ENCODE results near the gene VSTM1. TPM values are rescaled to one million over a fixed set of nuclear protein-coding genes. Genes with fewer than 3 reads are reported as not detected.

Gene VSTM1
- total and polyA plus RNA-seq, 2 experiments from 2014 or later: not detected

DNA sequence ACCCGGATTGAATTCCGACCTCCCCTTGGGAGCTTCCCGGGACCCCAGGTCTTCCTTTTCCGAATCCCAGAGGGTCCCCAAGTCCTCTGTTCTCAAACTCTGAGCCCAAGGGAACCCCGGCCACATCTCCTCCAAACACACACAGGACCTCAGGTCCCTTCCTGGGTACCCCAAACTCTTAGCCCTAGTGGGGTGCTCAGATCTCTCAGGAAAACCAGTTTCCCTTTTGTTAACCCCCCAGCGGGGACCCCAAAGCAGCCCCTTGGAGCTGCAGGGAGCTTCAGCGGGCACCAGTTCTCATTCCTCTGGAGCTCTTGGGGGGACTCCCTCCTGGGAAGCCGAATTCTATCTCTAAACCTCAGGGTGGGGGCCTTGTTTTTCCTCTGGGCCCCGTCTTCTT is 71.5 kb downstream of the VSTM1 start:
- 90% methylated on average over 9 of the region's 9 CpGs for WGBS (ENCODE audit: low lambda C conversion rate, missing lambda C conversion rate)
- H3K27me3 ChIP-seq: peaks cover 8% of the 10 kb centered on the region
- no peaks in the 10 kb centered on the region for H4K20me1 ChIP-seq (ENCODE audit: insufficient read depth, poor library complexity, severe bottlenecking)
- no peak overlapping the region for H3K27ac ChIP-seq
- H3K9me2 ChIP-seq (replicated peaks; ENCODE audit: insufficient read depth): no peaks in the 10 kb centered on the region
- H3K79me2 ChIP-seq: no peaks in the 10 kb centered on the region
- H2AFZ ChIP-seq: no peak overlapping the region
- TF ChIP-seq, protein P1, sequence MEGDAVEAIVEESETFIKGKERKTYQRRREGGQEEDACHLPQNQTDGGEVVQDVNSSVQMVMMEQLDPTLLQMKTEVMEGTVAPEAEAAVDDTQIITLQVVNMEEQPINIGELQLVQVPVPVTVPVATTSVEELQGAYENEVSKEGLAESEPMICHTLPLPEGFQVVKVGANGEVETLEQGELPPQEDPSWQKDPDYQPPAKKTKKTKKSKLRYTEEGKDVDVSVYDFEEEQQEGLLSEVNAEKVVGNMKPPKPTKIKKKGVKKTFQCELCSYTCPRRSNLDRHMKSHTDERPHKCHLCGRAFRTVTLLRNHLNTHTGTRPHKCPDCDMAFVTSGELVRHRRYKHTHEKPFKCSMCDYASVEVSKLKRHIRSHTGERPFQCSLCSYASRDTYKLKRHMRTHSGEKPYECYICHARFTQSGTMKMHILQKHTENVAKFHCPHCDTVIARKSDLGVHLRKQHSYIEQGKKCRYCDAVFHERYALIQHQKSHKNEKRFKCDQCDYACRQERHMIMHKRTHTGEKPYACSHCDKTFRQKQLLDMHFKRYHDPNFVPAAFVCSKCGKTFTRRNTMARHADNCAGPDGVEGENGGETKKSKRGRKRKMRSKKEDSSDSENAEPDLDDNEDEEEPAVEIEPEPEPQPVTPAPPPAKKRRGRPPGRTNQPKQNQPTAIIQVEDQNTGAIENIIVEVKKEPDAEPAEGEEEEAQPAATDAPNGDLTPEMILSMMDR (IDR thresholded peaks at IDR 0.05; ENCODE audit: poor library complexity): no peak
- TF ChIP-seq EZH2 (IDR thresholded peaks at IDR 0.05; ENCODE audit: borderline replicate concordance) (no peak), EZH2phosphoT487 (IDR thresholded peaks at IDR 0.05; ENCODE audit: low read depth, severe bottlenecking, unreplicated experiment) (no peak)
- no peaks in the 10 kb centered on the region for H3K36me3 ChIP-seq (replicated peaks; ENCODE audit: insufficient read depth, low read depth)
- H3K4me1 ChIP-seq (ENCODE audit: insufficient read depth): peaks cover 4% of the 10 kb centered on the region
- no peak for DNase-seq (ENCODE audit: low spot score)
- no peak overlapping the region for H3K4me2 ChIP-seq
- no peak overlapping the region for H3K4me3 ChIP-seq
- no peaks in the 10 kb centered on the region for H3K9me3 ChIP-seq (ENCODE audit: low read depth)

DNA sequence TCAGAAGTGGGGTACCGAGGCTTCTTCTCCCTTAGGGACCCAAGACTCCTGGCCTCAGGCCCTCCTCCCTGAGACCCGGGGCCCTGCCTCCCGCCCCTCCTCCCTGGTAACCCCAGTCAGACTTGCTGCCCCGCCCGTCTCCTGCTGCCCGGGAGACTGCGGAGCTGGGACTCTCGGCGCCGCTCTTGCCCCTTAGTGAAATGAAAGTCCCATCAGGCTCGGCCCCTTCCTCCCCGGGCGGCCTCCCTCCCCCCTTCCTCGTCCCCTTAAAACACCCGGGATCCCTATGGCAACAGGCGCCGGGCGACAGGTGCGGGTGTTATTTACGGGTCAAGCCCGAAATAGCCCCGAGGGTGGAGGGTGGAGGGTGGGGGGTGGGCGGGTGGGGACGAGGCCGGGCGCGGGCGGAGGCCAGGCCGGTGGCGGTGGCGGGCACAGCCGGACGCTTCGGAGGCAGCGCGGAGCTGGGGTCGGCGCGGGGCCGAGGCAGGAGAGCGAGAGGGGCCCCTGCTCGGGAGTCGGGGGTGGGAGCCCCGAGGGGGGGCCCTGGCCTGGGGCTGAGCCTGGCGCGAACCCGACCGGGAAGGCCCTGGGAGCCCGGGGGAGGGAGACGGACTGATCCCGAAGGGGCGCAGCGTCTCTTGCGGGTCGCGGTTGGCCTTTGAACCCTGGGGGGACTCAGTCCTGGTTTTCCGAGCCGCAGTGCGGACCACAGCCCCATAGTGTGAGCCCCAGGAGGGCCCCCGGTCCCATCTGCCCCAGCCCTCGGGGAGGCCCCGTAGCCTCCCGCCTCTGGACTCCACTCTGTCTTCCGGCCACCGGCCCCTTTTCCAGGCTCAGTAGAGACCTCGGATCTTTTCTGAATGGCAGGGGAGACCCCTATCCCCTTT is 72.2 kb downstream of the VSTM1 start, which contains the start of gene CACNG6:
Gene CACNG6, plus strand, starts transcription at position 414 of the 890 bp plus-strand sequence. CDS start 1,241 bp downstream, outside the sequence.
- Histone ChIP-seq H3K4me1 (ENCODE audit: insufficient read depth) (peaks cover 4% of the 10 kb centered on the region), H3K36me3 (replicated peaks; ENCODE audit: insufficient read depth, low read depth) (no peaks in the 10 kb centered on the region), H3K9me2 (replicated peaks; ENCODE audit: insufficient read depth) (no peaks in the 10 kb centered on the region), H4K20me1 (ENCODE audit: insufficient read depth, poor library complexity, severe bottlenecking) (no peaks in the 10 kb centered on the region), H3K27ac (no peak within 1 kb of the TSS), H3K27me3 (peaks cover 7% of the 10 kb centered on the region), H3K79me2 (no peaks in the 10 kb centered on the region), H2AFZ (peak within 1 kb of the TSS; percentile 40), H3K4me2 (peak within 1 kb of the TSS; percentile 87), H3K9me3 (ENCODE audit: low read depth) (no peaks in the 10 kb centered on the region), H3K4me3 (no peak within 1 kb of the TSS)
- whole genome bisulfite sequencing (ENCODE audit: low lambda C conversion rate, missing lambda C conversion rate): 48% methylated on average over 10 of the region's 66 CpGs
- DNase-seq (ENCODE audit: low spot score): peak; percentile 63
- TF ChIP-seq EZH2phosphoT487 (IDR thresholded peaks at IDR 0.05; ENCODE audit: low read depth, severe bottlenecking, unreplicated experiment) (no peak), EZH2 (IDR thresholded peaks at IDR 0.05; ENCODE audit: borderline replicate concordance) (no peak)
- TF ChIP-seq, protein P1 (IDR thresholded peaks at IDR 0.05; ENCODE audit: poor library complexity): no peak

Small RNA genes lying within 50 kb of the gene (small RNA-seq; reads per million reads assigned to genes)
- not detected for gene AC012314.20

Other genes starting within 250 kb of the VSTM1 start
- gene NLRP12, start 239.6 kb downstream of the VSTM1 start, total RNA-seq: not detected in 2 replicates
- gene NLRP12, start 239.6 kb downstream of the VSTM1 start, polyA plus RNA-seq: not detected in 2 replicates
- 30.6 and 42.1 TPM in 2 replicates for gene MYADM, start 196.0 kb downstream of the VSTM1 start, total RNA-seq
- 211 and 213 TPM in 2 replicates for gene MYADM, start 196.0 kb downstream of the VSTM1 start, polyA plus RNA-seq
- gene PRKCG, start 181.7 kb downstream of the VSTM1 start, total RNA-seq: not detected in 2 replicates
- 0.18 and 0.68 TPM in 2 replicates for gene PRKCG, start 181.7 kb downstream of the VSTM1 start, polyA plus RNA-seq
- gene CACNG7, start 154.6 kb downstream of the VSTM1 start, total RNA-seq: 0.90 and 1.4 TPM in 2 replicates
- gene CACNG7, start 154.6 kb downstream of the VSTM1 start, polyA plus RNA-seq: 0.12 and 0.31 TPM in 2 replicates
- gene CACNG8, start 101.0 kb downstream of the VSTM1 start, total RNA-seq: 0.13 TPM in 1 of 2 replicates, not detected in the other
- 0.06 TPM in 1 of 2 replicates, not detected in the other for gene CACNG8, start 101.0 kb downstream of the VSTM1 start, polyA plus RNA-seq
- 0.23 and 0.32 TPM in 2 replicates for gene CACNG6, start 72.3 kb downstream of the VSTM1 start, total RNA-seq
- 0.35 TPM in 1 of 2 replicates, not detected in the other for gene CACNG6, start 72.3 kb downstream of the VSTM1 start, polyA plus RNA-seq
- not detected in 2 replicates for gene TARM1, start 17.5 kb upstream of the VSTM1 start, total RNA-seq
- not detected in 2 replicates for gene TARM1, start 17.5 kb upstream of the VSTM1 start, polyA plus RNA-seq
- gene OSCAR, start 36.9 kb upstream of the VSTM1 start, total RNA-seq: 0.48 TPM in 1 of 2 replicates, not detected in the other
- gene OSCAR, start 36.9 kb upstream of the VSTM1 start, polyA plus RNA-seq: 0.16 and 0.43 TPM in 2 replicates
- 10.5 and 13.9 TPM in 2 replicates for gene NDUFA3, start 39.0 kb upstream of the VSTM1 start, total RNA-seq
- gene NDUFA3, start 39.0 kb upstream of the VSTM1 start, polyA plus RNA-seq: 247 and 285 TPM in 2 replicates
- 12.8 and 14.7 TPM in 2 replicates for gene TFPT, start 51.8 kb upstream of the VSTM1 start, total RNA-seq
- 25.2 and 25.9 TPM in 2 replicates for gene TFPT, start 51.8 kb upstream of the VSTM1 start, polyA plus RNA-seq
- 44.5 and 59.7 TPM in 2 replicates for gene PRPF31, start 51.9 kb upstream of the VSTM1 start, total RNA-seq
- gene PRPF31, start 51.9 kb upstream of the VSTM1 start, polyA plus RNA-seq: 77.6 and 82.3 TPM in 2 replicates
- 11.6 and 12.0 TPM in 2 replicates for gene CNOT3, start 73.9 kb upstream of the VSTM1 start, total RNA-seq
- 49.3 and 50.1 TPM in 2 replicates for gene CNOT3, start 73.9 kb upstream of the VSTM1 start, polyA plus RNA-seq
- gene LENG1, start 95.8 kb upstream of the VSTM1 start, total RNA-seq: 5.8 and 8.4 TPM in 2 replicates
- 15.0 and 16.8 TPM in 2 replicates for gene LENG1, start 95.8 kb upstream of the VSTM1 start, polyA plus RNA-seq
- 29.4 and 40.3 TPM in 2 replicates for gene TMC4, start 109.3 kb upstream of the VSTM1 start, total RNA-seq
- 94.4 and 101 TPM in 2 replicates for gene TMC4, start 109.3 kb upstream of the VSTM1 start, polyA plus RNA-seq
- 73.8 and 93.5 TPM in 2 replicates for gene MBOAT7, start 125.7 kb upstream of the VSTM1 start, total RNA-seq
- 179 and 199 TPM in 2 replicates for gene MBOAT7, start 125.7 kb upstream of the VSTM1 start, polyA plus RNA-seq
- 66.9 and 77.6 TPM in 2 replicates for gene TSEN34, start 127.4 kb upstream of the VSTM1 start, total RNA-seq
- gene TSEN34, start 127.4 kb upstream of the VSTM1 start, polyA plus RNA-seq: 100.0 and 105 TPM in 2 replicates
- 1,843 and 2,161 TPM in 2 replicates for gene RPS9, start 137.0 kb upstream of the VSTM1 start, total RNA-seq
- gene RPS9, start 137.0 kb upstream of the VSTM1 start, polyA plus RNA-seq: 415 and 465 TPM in 2 replicates
- gene LILRB3, start 159.1 kb upstream of the VSTM1 start, total RNA-seq: 0.24 TPM in 1 of 2 replicates, not detected in the other
- 1.4 and 1.7 TPM in 2 replicates for gene LILRB3, start 159.1 kb upstream of the VSTM1 start, polyA plus RNA-seq
- 0.28 TPM in 1 of 2 replicates, not detected in the other for gene LILRA6, start 178.9 kb upstream of the VSTM1 start, total RNA-seq
- gene LILRA6, start 178.9 kb upstream of the VSTM1 start, polyA plus RNA-seq: 0.13 and 0.36 TPM in 2 replicates
- 0.16 and 0.80 TPM in 2 replicates for gene LILRB5, start 193.4 kb upstream of the VSTM1 start, total RNA-seq
- 1.3 and 1.6 TPM in 2 replicates for gene LILRB5, start 193.4 kb upstream of the VSTM1 start, polyA plus RNA-seq
- not detected in 2 replicates for gene LILRB2, start 217.2 kb upstream of the VSTM1 start, total RNA-seq
- 0.09 TPM in 1 of 2 replicates, not detected in the other for gene LILRB2, start 217.2 kb upstream of the VSTM1 start, polyA plus RNA-seq
- gene LILRA5, start 249.3 kb upstream of the VSTM1 start, total RNA-seq: not detected in 2 replicates
- gene LILRA5, start 249.3 kb upstream of the VSTM1 start, polyA plus RNA-seq: not detected in 2 replicates

Data from hepatocyte (in vitro differentiated cells).